A549 (cell line): ENCODE data around the gene SMARCA5. TPM values are rescaled to one million over a fixed set of nuclear protein-coding genes. Genes with fewer than 3 reads are reported as not detected.

Source experiments
- ATAC-seq, 2 experiments: fragments of 200-7000 bp in 1 of 2; fragments of >200 bp in 1 of 2; cut with Nextera tagmentation in 1 of 2; cut with Tn5 transposase in 1 of 2; 3 replicates each; pipeline versions ENCODE4 v1.8.0 to v1.9.1; 2018 to 2020; ENCODE audit warnings: mild to moderate bottlenecking in 1 of 2, moderate library complexity in 1 of 2
- CTCF ChIA-PET: fragments of 300-600 bp; sonication (Branson Sonifier 250); formaldehyde crosslinking; extraction: SDS; loops from one replicate; lab custom pipeline; 2021; ENCODE audit warnings: antibody characterized with exemption, inconsistent platforms; lab: Yijun Ruan, JAX
- POLR2A ChIA-PET: fragments of 350-600 bp; formaldehyde crosslinking; extraction: SDS; loops from one replicate; lab custom pipeline; 2021; ENCODE audit warnings: antibody characterized with exemption, inconsistent platforms; lab: Yijun Ruan, JAX
- DNase-seq, 2 experiments: peaks; one replicate each; pipeline versions ENCODE4 v3.0.0 to v3.0.0-alpha.2; 2011 to 2016; ENCODE audit warnings: low read depth in 1 of 2, low spot score in 1 of 2
- FAIRE-seq: peaks from 2 replicates; lab custom pipeline; 2011; peaks lifted over from hg19 to GRCh38; lab: Jason Lieb, UNC
- H3K27ac ChIP-seq, 2 experiments: fragments of >200 bp; sonication (Bioruptor Twin); formaldehyde crosslinking; 3 replicates each; pipeline ENCODE4 v1.5.1; 2016 to 2017
- H3K4me1 ChIP-seq: fragments of >200 bp; sonication (Bioruptor Twin); formaldehyde crosslinking; 3 replicates; pipeline ENCODE4 v1.6.1; 2016
- H3K4me2 ChIP-seq: fragments of >200 bp; sonication (Bioruptor Twin); formaldehyde crosslinking; 3 replicates; pipeline ENCODE4 v1.6.1; 2016
- H3K4me3 ChIP-seq: fragments of >200 bp; sonication (Bioruptor Twin); formaldehyde crosslinking; 3 replicates; pipeline ENCODE4 v1.5.1; 2016
- H3K9me3 ChIP-seq: fragments of >200 bp; sonication (Bioruptor Twin); formaldehyde crosslinking; 3 replicates; pipeline ENCODE4 v1.6.1; 2016
- CHD2 ChIP-seq: fragments of 150-350 bp; IDR thresholded peaks from 2 replicates; pipeline ENCODE4 v1.6.1; 2014; ENCODE audit warnings: low read length; ENCODE audit not compliant: partially characterized antibody
- EHMT2 ChIP-seq: fragments of 200-600 bp; sonication (generic); IDR thresholded peaks from 2 replicates; pipeline ENCODE4 v1.6.1; 2016; ENCODE audit warnings: antibody characterized with exemption, low read depth, mild to moderate bottlenecking, moderate library complexity
- EP300 ChIP-seq, 2 experiments: fragments of >200 bp; sonication (Bioruptor Twin); formaldehyde crosslinking; IDR thresholded peaks; 2 replicates in 1 of 2; 3 replicates in 1 of 2; pipeline ENCODE4 v1.6.1; 2016 to 2017
- FOSL2 ChIP-seq, 2 experiments: fragments of 450-650 bp in 1 of 2; fragments of >200 bp in 1 of 2; sonication (Bioruptor Twin) in 1 of 2; formaldehyde crosslinking; IDR thresholded peaks; 2 replicates each; pipeline versions ENCODE4 v1.5.0 to v1.6.1; 2016 to 2020; ENCODE audit warnings: mild to moderate bottlenecking in 1 of 2, moderate library complexity in 1 of 2
- HOXA7 ChIP-seq: fragments of 250-450 bp; sonication (Bioruptor Pico); IDR thresholded peaks from 2 replicates; pipeline ENCODE4 v1.5.0; 2020; ENCODE audit warnings: mild to moderate bottlenecking, moderate library complexity
- HOXB13 ChIP-seq: fragments of 250-450 bp; sonication (Bioruptor Pico); IDR thresholded peaks from 2 replicates; pipeline ENCODE4 v1.5.0; 2020; ENCODE audit warnings: low read depth, mild to moderate bottlenecking, moderate library complexity
- HOXB5 ChIP-seq: fragments of 250-450 bp; sonication (Bioruptor Pico); IDR thresholded peaks from 2 replicates; pipeline ENCODE4 v1.5.0; 2020; ENCODE audit warnings: mild to moderate bottlenecking, moderate library complexity
- JUN ChIP-seq, 2 experiments: fragments of >200 bp; sonication (Bioruptor Twin); formaldehyde crosslinking; IDR thresholded peaks; 2 replicates in 1 of 2; 3 replicates in 1 of 2; pipeline ENCODE4 v1.6.1; 2016 to 2017
- MAFK ChIP-seq: fragments of 450-650 bp; IDR thresholded peaks from 2 replicates; pipeline ENCODE4 v1.6.1; 2014; ENCODE audit not compliant: partially characterized antibody
- NFE2L2 ChIP-seq: fragments of 150-350 bp; conservative IDR thresholded peaks from 2 replicates; pipeline ENCODE4 v1.6.1; 2014; ENCODE audit warnings: low read length
- POLR2A ChIP-seq: IDR thresholded peaks from 2 replicates; pipeline ENCODE4 v1.6.1; 2012; ENCODE audit warnings: mild to moderate bottlenecking, low read length
- POLR2AphosphoS2 ChIP-seq: conservative IDR thresholded peaks from 2 replicates; pipeline ENCODE4 v1.6.1; 2012; ENCODE audit warnings: low read length, improper control_type of control experiment, inconsistent platforms
- RAD21 ChIP-seq, 2 experiments: fragments of >200 bp in 1 of 2; sonication (Bioruptor Twin) in 1 of 2; formaldehyde crosslinking in 1 of 2; IDR thresholded peaks in 1 of 2; conservative IDR thresholded peaks in 1 of 2; 2 replicates in 1 of 2; 3 replicates in 1 of 2; pipeline ENCODE4 v1.6.1; 2012 to 2018; ENCODE audit warnings: inconsistent platforms in 1 of 2
- RARB ChIP-seq: fragments of 250-450 bp; sonication (Bioruptor Pico); IDR thresholded peaks from 2 replicates; pipeline ENCODE4 v1.8.0; 2021; ENCODE audit warnings: mild to moderate bottlenecking, moderate library complexity
- RCOR1 ChIP-seq: fragments of 150-350 bp; IDR thresholded peaks from 2 replicates; pipeline ENCODE4 v1.6.1; 2014; ENCODE audit warnings: antibody characterized with exemption, low read length, low read depth
- SMC3 ChIP-seq: fragments of >200 bp; sonication (Bioruptor Twin); formaldehyde crosslinking; IDR thresholded peaks from 3 replicates; pipeline ENCODE4 v1.6.1; 2018; ENCODE audit warnings: inconsistent platforms
- TFCP2L1 ChIP-seq: fragments of 250-450 bp; sonication (Bioruptor Pico); IDR thresholded peaks from 2 replicates; pipeline ENCODE4 v1.5.0; 2021; ENCODE audit warnings: mild to moderate bottlenecking
- ZSCAN20 ChIP-seq: fragments of 250-450 bp; sonication (Bioruptor Pico); IDR thresholded peaks from 2 replicates; pipeline ENCODE4 v1.8.0; 2022; ENCODE audit warnings: mild to moderate bottlenecking, moderate library complexity
- WGBS: methylation state at CpG from one replicate; pipeline ENCODE4 v1.1.6; 2017; ENCODE audit errors: missing lambda C conversion rate; 5-methylcytosine and 5-hydroxymethylcytosine counted together
- polyA plus RNA-seq, 4 experiments: library from polyadenylated mRNA; depleted of rRNA in 3 of 4; stranded (reverse); fragments of >200 nt; fragmentation: RNase III in 1 of 4; extraction: RNeasy Plus Mini Kit Qiagen cat#74134 plus additional on column Dnase treatment in 1 of 4; gene quantifications; 2 replicates in 3 of 4; 3 replicates in 1 of 4; pipeline ENCODE4 v1.2.3, GENCODE V29; 2011 to 2017
- TF ChIP-seq, protein P1 (sequence below): fragments of >200 bp; sonication (Bioruptor Twin); formaldehyde crosslinking; IDR thresholded peaks from 3 replicates; pipeline ENCODE4 v1.5.1; 2016
- TF ChIP-seq, protein P2 (sequence below): fragments of >200 bp; sonication (Bioruptor Twin); formaldehyde crosslinking; IDR thresholded peaks from 3 replicates; pipeline ENCODE4 v1.6.1; 2016
- TF ChIP-seq, protein P3 (sequence below): fragments of 200-600 bp; sonication (generic); IDR thresholded peaks from 2 replicates; pipeline ENCODE4 v1.6.1; 2016; ENCODE audit warnings: antibody characterized with exemption, mild to moderate bottlenecking, moderate library complexity
- TF ChIP-seq, protein P4 (sequence below): IDR thresholded peaks from 2 replicates; pipeline ENCODE4 v1.6.1; 2012

Gene SMARCA5
- polyA plus RNA-seq, 2 of the 4 experiments (the other 2 are of a cell fraction): 22.2 to 33.4 TPM

DNA sequence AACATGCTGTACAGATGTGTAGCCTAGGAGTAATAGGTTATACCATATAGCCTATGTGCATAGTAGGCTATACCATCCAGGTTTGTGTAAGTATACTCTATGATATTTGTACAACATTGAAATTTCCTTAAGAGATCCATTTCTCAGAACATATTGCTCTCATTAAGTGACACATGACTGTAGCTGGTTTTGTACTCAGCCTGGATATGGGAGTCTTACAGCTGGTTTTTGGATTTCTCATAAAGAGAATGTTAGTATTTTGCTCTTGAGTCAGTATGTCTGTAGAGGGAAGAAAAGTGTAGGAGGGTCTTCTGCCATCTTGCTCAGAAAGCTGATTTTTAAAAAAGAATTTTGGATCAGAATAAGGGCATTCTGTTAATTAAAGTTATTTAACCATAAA is 85.3 kb downstream of the SMARCA5 start:
- Histone ChIP-seq H3K27ac (no peak overlapping the region), H3K4me3 (no peak overlapping the region), H3K4me1 (no peaks in the 10 kb centered on the region), H3K4me2 (no peak overlapping the region), H3K9me3 (no peaks in the 10 kb centered on the region)
- DNase-seq: no peak
- CTCF ChIA-PET: no interaction called here
- no peak for TF ChIP-seq SMC3
- no peak for TF ChIP-seq POLR2A
- no peak for TF ChIP-seq NFE2L2
- no peak for TF ChIP-seq ZSCAN20 (CRISPR knock-in tag)
- TF ChIP-seq, protein P1, sequence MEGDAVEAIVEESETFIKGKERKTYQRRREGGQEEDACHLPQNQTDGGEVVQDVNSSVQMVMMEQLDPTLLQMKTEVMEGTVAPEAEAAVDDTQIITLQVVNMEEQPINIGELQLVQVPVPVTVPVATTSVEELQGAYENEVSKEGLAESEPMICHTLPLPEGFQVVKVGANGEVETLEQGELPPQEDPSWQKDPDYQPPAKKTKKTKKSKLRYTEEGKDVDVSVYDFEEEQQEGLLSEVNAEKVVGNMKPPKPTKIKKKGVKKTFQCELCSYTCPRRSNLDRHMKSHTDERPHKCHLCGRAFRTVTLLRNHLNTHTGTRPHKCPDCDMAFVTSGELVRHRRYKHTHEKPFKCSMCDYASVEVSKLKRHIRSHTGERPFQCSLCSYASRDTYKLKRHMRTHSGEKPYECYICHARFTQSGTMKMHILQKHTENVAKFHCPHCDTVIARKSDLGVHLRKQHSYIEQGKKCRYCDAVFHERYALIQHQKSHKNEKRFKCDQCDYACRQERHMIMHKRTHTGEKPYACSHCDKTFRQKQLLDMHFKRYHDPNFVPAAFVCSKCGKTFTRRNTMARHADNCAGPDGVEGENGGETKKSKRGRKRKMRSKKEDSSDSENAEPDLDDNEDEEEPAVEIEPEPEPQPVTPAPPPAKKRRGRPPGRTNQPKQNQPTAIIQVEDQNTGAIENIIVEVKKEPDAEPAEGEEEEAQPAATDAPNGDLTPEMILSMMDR: no peak
- no peak for TF ChIP-seq EHMT2
- TF ChIP-seq, protein P2, sequence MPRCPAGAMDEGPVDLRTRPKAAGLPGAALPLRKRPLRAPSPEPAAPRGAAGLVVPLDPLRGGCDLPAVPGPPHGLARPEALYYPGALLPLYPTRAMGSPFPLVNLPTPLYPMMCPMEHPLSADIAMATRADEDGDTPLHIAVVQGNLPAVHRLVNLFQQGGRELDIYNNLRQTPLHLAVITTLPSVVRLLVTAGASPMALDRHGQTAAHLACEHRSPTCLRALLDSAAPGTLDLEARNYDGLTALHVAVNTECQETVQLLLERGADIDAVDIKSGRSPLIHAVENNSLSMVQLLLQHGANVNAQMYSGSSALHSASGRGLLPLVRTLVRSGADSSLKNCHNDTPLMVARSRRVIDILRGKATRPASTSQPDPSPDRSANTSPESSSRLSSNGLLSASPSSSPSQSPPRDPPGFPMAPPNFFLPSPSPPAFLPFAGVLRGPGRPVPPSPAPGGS: no peak
- no peak for ATAC-seq
- no peak for FAIRE-seq
- POLR2A ChIA-PET: no interaction called here

DNA sequence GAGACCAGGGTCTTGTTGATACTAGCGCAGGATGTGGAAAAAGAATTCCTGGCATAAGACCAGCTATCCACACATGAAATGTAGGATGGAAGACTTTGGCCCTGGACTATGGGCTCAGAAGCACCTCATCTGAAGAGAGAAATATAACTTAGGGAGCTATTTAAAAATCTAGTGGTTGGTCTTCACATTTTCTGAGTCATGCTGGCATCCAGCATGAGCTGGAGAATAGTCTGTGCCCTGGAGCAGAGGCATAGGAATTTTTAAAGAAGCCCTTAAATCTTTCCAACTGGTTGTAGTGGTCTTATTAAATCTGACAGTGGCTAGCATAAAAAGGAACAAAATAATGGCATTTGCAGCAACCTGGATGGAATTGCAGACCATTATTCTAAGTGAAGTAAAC is 86.3 kb downstream of the SMARCA5 start:
- POLR2A ChIA-PET: no interaction called here
- no peaks in the 10 kb centered on the region for H3K9me3 ChIP-seq
- H3K27ac ChIP-seq: no peak overlapping the region
- ATAC-seq: no peak
- TF ChIP-seq NFE2L2: no peak
- no peak for TF ChIP-seq TFCP2L1 (CRISPR knock-in tag)
- TF ChIP-seq HOXB13 (CRISPR knock-in tag): no peak
- no peak for TF ChIP-seq ZSCAN20 (CRISPR knock-in tag)
- TF ChIP-seq RAD21 (conservative IDR thresholded peaks at IDR 0.05 in 1 of 2, IDR thresholded peaks at IDR 0.05 in 1 of 2): no peak
- TF ChIP-seq POLR2AphosphoS2: no peak
- TF ChIP-seq FOSL2 (IDR thresholded peaks at IDR 0.05): no peak
- no peak for TF ChIP-seq FOSL2 (CRISPR knock-in tag; IDR thresholded peaks at IDR 0.05)
- TF ChIP-seq MAFK: no peak
- TF ChIP-seq, protein P3, sequence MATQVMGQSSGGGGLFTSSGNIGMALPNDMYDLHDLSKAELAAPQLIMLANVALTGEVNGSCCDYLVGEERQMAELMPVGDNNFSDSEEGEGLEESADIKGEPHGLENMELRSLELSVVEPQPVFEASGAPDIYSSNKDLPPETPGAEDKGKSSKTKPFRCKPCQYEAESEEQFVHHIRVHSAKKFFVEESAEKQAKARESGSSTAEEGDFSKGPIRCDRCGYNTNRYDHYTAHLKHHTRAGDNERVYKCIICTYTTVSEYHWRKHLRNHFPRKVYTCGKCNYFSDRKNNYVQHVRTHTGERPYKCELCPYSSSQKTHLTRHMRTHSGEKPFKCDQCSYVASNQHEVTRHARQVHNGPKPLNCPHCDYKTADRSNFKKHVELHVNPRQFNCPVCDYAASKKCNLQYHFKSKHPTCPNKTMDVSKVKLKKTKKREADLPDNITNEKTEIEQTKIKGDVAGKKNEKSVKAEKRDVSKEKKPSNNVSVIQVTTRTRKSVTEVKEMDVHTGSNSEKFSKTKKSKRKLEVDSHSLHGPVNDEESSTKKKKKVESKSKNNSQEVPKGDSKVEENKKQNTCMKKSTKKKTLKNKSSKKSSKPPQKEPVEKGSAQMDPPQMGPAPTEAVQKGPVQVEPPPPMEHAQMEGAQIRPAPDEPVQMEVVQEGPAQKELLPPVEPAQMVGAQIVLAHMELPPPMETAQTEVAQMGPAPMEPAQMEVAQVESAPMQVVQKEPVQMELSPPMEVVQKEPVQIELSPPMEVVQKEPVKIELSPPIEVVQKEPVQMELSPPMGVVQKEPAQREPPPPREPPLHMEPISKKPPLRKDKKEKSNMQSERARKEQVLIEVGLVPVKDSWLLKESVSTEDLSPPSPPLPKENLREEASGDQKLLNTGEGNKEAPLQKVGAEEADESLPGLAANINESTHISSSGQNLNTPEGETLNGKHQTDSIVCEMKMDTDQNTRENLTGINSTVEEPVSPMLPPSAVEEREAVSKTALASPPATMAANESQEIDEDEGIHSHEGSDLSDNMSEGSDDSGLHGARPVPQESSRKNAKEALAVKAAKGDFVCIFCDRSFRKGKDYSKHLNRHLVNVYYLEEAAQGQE: no peak
- TF ChIP-seq JUN (IDR thresholded peaks at IDR 0.05): no peak
- no peak for TF ChIP-seq POLR2A
- no peak for TF ChIP-seq RARB (CRISPR knock-in tag)
- TF ChIP-seq EP300 (IDR thresholded peaks at IDR 0.05): no peak
- no peak for TF ChIP-seq HOXB5
- TF ChIP-seq HOXA7 (CRISPR knock-in tag): no peak
- no peak for TF ChIP-seq RCOR1
- TF ChIP-seq, protein P4, sequence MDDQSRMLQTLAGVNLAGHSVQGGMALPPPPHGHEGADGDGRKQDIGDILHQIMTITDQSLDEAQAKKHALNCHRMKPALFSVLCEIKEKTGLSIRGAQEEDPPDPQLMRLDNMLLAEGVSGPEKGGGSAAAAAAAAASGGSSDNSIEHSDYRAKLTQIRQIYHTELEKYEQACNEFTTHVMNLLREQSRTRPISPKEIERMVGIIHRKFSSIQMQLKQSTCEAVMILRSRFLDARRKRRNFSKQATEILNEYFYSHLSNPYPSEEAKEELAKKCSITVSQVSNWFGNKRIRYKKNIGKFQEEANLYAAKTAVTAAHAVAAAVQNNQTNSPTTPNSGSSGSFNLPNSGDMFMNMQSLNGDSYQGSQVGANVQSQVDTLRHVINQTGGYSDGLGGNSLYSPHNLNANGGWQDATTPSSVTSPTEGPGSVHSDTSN: no peak
- no peak for TF ChIP-seq EHMT2
- TF ChIP-seq CHD2: no peak
- H3K4me3 ChIP-seq: no peak overlapping the region
- no peak for DNase-seq
- 72% methylated on average over 1 of the region's 1 CpG for WGBS
- H3K4me2 ChIP-seq: no peak overlapping the region
- CTCF ChIA-PET: no interaction called here
- no peaks in the 10 kb centered on the region for H3K4me1 ChIP-seq
- no peak for FAIRE-seq
